Tibial nerve (tissue), 4 donors: ENCODE results near the gene ACP1. TPM values are rescaled to one million over a fixed set of nuclear protein-coding genes. Genes with fewer than 3 reads are reported as not detected.

Experiments used
- DNase-seq, 2 donors: peaks; one replicate each; pipeline ENCODE4 v3.0.0-alpha.2; 2019; ENCODE audit warnings: low spot score in 2 of 2
- H3K27ac ChIP-seq, 4 donors: fragments of 200-600 bp; sonication (generic) in 3 of 4; one replicate each; pipeline ENCODE4 v1.5.1; 2017 to 2019; ENCODE audit warnings: mild to moderate bottlenecking in 1 of 4
- H3K27me3 ChIP-seq, 2 donors: fragments of 200-600 bp; sonication (generic) in 1 of 2; one replicate each; pipeline versions ENCODE4 v1.5.1 to v1.6.0; 2017 to 2019
- H3K36me3 ChIP-seq, 3 donors: fragments of 200-600 bp; sonication (generic); one replicate each; pipeline ENCODE4 v1.5.1; 2018 to 2019
- H3K4me1 ChIP-seq, 4 donors: fragments of 200-600 bp; sonication (generic) in 3 of 4; one replicate each; pipeline ENCODE4 v1.5.1; 2017 to 2019
- H3K4me3 ChIP-seq, 4 donors: fragments of 200-600 bp; sonication (generic) in 3 of 4; one replicate each; pipeline ENCODE4 v1.5.1; 2017 to 2019; ENCODE audit warnings: mild to moderate bottlenecking in 1 of 4, moderate library complexity in 1 of 4
- H3K9me3 ChIP-seq, 4 donors: fragments of 200-600 bp; sonication (generic) in 3 of 4; one replicate each; pipeline ENCODE4 v1.5.1; 2017 to 2019
- CTCF ChIP-seq, 5 experiments: fragments of 200-600 bp in 3 of 5; fragments of 450-650 bp in 2 of 5; sonication (generic) in 3 of 5; IDR thresholded peaks; one replicate each; pipeline ENCODE4 v1.5.1; 2016 to 2019; ENCODE audit warnings: antibody characterized with exemption in 5 of 5, mild to moderate bottlenecking in 3 of 5, moderate library complexity in 2 of 5
- EP300 ChIP-seq, 2 donors: sonication (generic); formaldehyde crosslinking; IDR thresholded peaks; one replicate each; pipeline ENCODE4 v1.6.1; 2017; ENCODE audit warnings: antibody characterized with exemption in 2 of 2, mild to moderate bottlenecking in 1 of 2
- POLR2A ChIP-seq, 2 donors: fragments of 450-650 bp; IDR thresholded peaks; one replicate each; pipeline ENCODE4 v1.6.1; 2017; ENCODE audit warnings: antibody characterized with exemption in 2 of 2, mild to moderate bottlenecking in 2 of 2, moderate library complexity in 2 of 2
- WGBS, 2 donors: methylation state at CpG; one replicate each; pipeline ENCODE4 v1.1.5; 2018; 5-methylcytosine and 5-hydroxymethylcytosine counted together
- total RNA-seq, 4 donors: library from RNA; depleted of rRNA; stranded (reverse); fragments of >200 nt; gene quantifications; one replicate each; pipeline ENCODE4 v1.1.0, GENCODE V29; 2016

Gene ACP1
- total RNA-seq: 10 to 100 TPM; 31.2 to 71.2 (median 52.5) TPM

- H3K27me3 ChIP-seq: no peaks in the 10 kb centered on the region
- H3K36me3 ChIP-seq: peaks cover 0 to 14% (median 0%) of the 10 kb centered on the region in 3 donors
- TF ChIP-seq EP300 (IDR thresholded peaks at IDR 0.05): peak in 1 of 2 donors; percentile 95
- TF ChIP-seq POLR2A (IDR thresholded peaks at IDR 0.05): peak; percentile 61 to 79
- TF ChIP-seq CTCF (IDR thresholded peaks at IDR 0.05): peak in 1 of 5 experiments; percentile 20
- H3K9me3 ChIP-seq: peaks cover 0 to 2% (median 0%) of the 10 kb centered on the region in 4 donors
- H3K4me3 ChIP-seq: peak within 1 kb of the TSS; percentile 63 to 97 (median 82)
- peaks cover 0 to 57% (median 14%) of the 10 kb centered on the region in 4 donors for H3K4me1 ChIP-seq
- WGBS, 2 donors: 1 to 2% methylated on average over 58 to 65 of the region's 73 CpGs
- peak within 1 kb of the TSS; percentile 41 to 84 (median 82) for H3K27ac ChIP-seq
- DNase-seq: peak; percentile 83 to 88
Measured at GRCh38 chr2:264493-265468, at the start of gene ACP1. TSS of gene ACP1 (plus strand) at chr2:264947. CDS start at chr2:264965, 18 bp downstream.

GRCh38 chr2:216068-216467 is 48.7 kb upstream of the ACP1 start:
- TF ChIP-seq CTCF (IDR thresholded peaks at IDR 0.05): no peak
- TF ChIP-seq EP300 (IDR thresholded peaks at IDR 0.05): no peak
- no peak for TF ChIP-seq POLR2A (IDR thresholded peaks at IDR 0.05)
- Histone ChIP-seq H3K27ac (no peak overlapping the region), H3K36me3 (peaks cover 0 to 39% (median 0%) of the 10 kb centered on the region in 3 donors), H3K27me3 (no peaks in the 10 kb centered on the region), H3K4me3 (no peak overlapping the region), H3K9me3 (peaks cover 0 to 9% (median 2%) of the 10 kb centered on the region in 4 donors), H3K4me1 (no peaks in the 10 kb centered on the region)
- DNase-seq: no peak
- 90 to 91% methylated on average over 3 of the region's 3 CpGs for WGBS, 2 donors

- no peaks in the 10 kb centered on the region for H3K9me3 ChIP-seq
- 88 to 89% methylated on average over 4 of the region's 4 CpGs for WGBS, 2 donors
- peaks cover 0 to 93% (median 3%) of the 10 kb centered on the region in 3 donors for H3K36me3 ChIP-seq
- no peak overlapping the region for H3K27ac ChIP-seq
- no peak for DNase-seq
- no peaks in the 10 kb centered on the region for H3K4me1 ChIP-seq
- TF ChIP-seq EP300 (IDR thresholded peaks at IDR 0.05) (no peak), POLR2A (IDR thresholded peaks at IDR 0.05) (no peak), CTCF (IDR thresholded peaks at IDR 0.05) (no peak)
- no peak overlapping the region for H3K4me3 ChIP-seq
- no peaks in the 10 kb centered on the region for H3K27me3 ChIP-seq
Measured at GRCh38 chr2:223451-223850, 41.3 kb upstream of the ACP1 start.

GRCh38 chr2:223971-224760 is 40.6 kb upstream of the ACP1 start:
- 87 to 90% methylated on average over 6 of the region's 6 CpGs for WGBS, 2 donors
- no peak overlapping the region for H3K4me3 ChIP-seq
- no peak for DNase-seq
- H3K9me3 ChIP-seq: no peaks in the 10 kb centered on the region
- H3K36me3 ChIP-seq: peaks cover 0 to 93% (median 3%) of the 10 kb centered on the region in 3 donors
- TF ChIP-seq POLR2A (IDR thresholded peaks at IDR 0.05) (no peak), EP300 (IDR thresholded peaks at IDR 0.05) (no peak), CTCF (IDR thresholded peaks at IDR 0.05) (no peak)
- no peaks in the 10 kb centered on the region for H3K27me3 ChIP-seq
- no peak overlapping the region for H3K27ac ChIP-seq
- H3K4me1 ChIP-seq: no peaks in the 10 kb centered on the region
